GM19035 (cell line): ENCODE results near the gene IFIH1.

Experiments
- ATAC-seq: cut with Tn5 transposase; IDR thresholded peaks from one replicate; pipeline ENCODE4 v1.9.1; 2021; ENCODE audit not compliant: unreplicated experiment

The IFIH1 gene

DNA sequence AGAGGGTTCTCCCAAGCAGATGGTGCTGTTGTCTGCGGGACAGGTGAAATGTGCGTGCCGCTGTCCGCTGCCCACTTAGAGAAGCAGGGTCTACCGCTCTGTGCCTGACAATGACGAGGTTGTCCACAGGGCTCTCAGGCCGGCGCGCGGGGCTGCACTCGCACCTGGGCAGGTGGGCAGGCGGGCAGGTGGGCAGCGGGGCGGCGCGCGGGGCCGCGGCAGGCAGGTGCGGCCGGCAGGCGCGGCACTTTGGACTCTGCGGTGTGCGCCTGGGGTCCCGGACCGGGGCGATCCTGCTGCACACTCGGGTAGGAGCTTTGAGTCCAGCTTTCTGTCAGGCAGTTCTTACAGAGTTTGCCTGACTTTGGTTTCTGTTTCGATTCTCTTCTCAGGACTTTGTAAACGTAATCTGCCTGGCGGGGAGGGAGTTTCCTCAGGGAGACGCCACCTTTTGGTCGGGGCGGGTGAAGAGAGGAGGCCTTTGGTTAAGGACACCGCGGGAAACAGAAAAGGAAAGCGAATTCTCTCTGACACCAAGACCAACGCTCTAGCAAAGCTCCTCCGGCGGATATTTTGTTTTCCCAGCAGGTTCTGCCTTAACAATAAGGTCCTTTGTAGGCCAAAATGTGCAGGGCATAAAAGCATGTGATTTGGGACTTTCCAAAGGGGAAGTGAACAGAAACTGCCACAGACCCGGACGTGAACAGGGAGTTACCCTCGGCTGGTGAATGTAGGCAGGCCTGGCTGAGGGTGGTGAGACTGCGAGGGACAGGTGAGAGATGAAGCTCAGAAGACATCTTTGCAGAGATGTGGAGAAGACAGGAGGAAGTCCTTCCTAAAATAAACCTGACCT lies at the start of gene IFIH1:
IFIH1 (minus strand) TSS at position 357 of the 853 bp plus-strand sequence. CDS start 377 bp downstream, outside the sequence.
- ATAC-seq = peak; percentile 84

DNA sequence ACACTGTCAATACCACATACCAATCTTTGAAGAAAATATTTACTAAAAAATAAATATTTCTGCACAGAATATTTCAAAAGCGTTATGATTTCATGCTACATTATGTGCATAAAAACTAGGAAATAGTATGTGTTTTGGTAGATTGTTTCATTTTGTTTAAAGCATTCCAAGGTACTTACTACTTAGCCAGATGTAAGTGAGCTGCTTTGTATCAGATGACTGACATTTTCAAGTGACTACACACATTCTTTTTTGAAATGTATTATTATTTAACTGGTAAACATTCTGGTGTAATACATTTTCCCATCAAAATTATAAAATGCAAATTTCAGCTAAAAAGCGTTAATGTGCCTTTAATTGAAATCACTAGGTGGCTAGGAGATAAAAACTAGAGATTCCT lies 46.9 kb upstream of the IFIH1 start:
- ATAC-seq = no peak

DNA sequence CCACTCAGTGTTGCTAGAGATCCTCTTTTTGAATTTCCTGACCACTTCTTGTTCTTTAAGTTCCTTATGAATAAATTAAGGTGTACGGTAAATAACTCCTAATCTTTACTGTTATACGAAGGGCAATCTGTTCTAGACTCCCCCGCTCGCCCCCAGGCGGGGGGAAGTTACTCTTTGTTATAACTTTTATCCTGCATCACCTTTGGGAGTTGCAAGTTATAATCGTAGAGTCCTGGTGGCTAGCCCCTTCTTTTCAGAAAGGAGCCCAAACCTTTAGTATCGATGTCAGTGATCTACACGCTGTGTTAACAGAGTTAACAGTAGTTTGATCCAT lies 26.1 kb upstream of the IFIH1 start:
- ATAC-seq = no peak

DNA sequence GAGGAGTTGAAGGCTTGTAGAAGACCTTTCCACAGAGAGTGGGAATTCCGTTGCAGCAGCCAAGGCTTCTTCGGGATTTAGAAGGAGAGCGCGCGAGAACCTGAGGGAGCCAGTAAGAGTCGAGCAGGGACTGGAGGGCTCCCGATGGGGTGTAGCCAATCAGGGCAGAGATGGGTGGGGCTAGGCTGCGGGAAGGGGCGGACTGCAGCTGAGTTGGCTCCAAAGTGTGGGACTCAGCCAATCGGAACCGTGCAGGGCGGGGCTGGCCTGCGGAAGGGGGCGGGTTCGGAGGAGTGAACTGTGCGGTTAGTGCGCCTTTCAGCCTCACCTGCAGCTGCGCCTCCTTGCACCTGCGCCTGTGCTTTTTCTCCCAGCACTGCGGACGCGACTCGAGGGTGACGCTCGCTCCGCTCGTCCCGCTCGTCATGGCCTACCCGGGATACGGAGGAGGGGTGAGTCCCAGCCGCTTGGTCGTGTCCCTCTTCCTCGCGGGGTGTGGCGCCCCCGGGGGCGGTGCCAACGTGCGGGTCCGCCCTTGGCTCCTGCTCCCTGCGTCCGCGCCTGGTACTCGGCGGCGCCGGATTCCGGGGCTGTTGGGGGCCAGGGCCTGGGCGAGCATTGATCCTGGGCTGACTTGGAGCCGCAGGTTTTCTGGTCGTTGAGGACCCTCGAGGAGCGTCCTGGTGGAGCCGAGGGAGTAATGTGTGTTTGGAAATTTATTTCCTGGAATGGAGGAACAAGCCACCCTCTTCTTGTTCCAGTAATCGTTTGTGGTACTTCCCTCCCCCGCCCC lies 25.5 kb upstream of the IFIH1 start, which contains the start of gene GCA:
GCA (plus strand) TSS at position 309 of the 793 bp plus-strand sequence; CDS start at position 426, 117 bp downstream.
- ATAC-seq = peak; percentile 99

DNA sequence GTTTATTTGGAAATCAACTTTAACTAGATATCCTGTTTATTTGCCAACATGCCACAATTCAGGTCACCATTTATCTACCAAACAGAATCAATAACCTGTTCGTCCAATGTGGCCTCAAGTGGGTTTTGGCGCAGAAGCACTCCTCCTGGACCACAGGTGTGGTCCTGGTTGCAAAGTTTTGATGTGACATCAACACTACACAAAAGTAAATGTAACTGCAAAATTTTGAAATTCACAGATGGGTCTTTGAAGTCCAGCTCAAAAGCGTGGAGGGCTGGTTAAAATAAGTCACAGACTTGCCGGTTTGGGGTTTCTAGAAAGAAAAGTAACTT lies 25.0 kb upstream of the IFIH1 start:
- no peak for ATAC-seq

GRCh38 chr2:162342841-162343240 lies 24.4 kb upstream of the IFIH1 start:
- ATAC-seq = no peak

- ATAC-seq = no peak
These were observed 23.8 kb upstream of the IFIH1 start for GRCh38 chr2:162342321-162342720.

DNA sequence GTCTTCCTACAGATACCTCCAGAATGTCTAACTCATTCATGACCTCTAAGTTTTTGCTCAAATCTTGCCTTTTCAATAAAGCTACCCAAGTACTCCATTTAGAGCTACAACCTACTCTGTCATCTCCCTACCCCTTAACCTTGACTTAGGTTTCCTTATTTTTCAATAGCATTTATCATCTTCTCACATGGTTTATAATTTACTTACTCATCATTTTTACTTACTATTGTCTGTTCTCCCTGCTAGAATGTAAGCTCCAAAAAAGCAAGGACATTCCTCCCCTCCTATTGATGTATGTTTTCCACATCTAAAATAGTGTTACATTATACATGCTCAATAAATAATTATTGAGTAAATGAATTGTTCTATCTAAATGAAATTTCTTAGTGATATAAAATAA lies 22.3 kb upstream of the IFIH1 start:
- ATAC-seq = no peak

GRCh38 chr2:162337868-162338267 lies 19.4 kb upstream of the IFIH1 start:
- ATAC-seq = no peak

- ATAC-seq = no peak
These were observed 15.5 kb upstream of the IFIH1 start for GRCh38 chr2:162333968-162334367.

DNA sequence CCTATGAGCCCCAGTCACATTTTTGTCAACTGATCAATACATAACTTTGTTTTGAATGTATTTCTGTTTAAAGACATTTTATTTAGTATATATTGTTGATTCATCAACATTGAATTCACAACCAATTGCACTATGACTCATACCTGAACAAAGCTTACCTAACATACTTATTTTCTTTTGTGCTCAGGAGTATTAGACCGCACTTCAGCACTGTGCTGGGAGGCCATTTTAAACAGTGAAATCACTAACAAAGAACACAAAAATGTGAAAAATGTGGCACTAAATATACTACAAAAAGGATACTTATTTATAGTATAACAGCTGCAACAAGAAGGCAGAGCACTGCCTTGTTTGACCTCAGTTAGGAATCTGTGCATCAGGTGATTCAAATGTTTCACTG lies 12.4 kb upstream of the IFIH1 start:
- ATAC-seq = no peak

- ATAC-seq = peak; percentile 76
These were observed 10.1 kb upstream of the IFIH1 start for GRCh38 chr2:162328424-162329157.

DNA sequence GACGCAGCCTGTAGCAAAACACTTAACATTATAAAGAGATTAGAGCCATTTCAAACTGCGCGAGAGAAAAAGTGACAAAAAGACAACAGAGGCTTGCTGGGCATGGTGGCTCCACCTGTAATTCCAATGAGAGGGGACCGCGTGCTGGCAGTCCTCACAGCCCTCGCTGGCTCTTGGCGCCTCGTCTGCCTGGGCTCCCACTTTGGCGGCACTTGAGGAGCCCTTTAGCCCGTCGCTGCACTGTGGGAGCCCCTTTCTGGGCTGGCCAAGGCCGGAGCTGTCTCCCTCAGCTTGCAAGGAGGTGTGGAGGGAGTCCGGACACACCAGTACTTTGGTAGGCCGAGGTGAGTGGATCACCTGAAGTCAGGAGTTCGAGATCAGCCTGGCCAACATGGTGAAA lies 9.3 kb upstream of the IFIH1 start:
- ATAC-seq = no peak

GRCh38 chr2:162327134-162327769 lies 8.8 kb upstream of the IFIH1 start:
- ATAC-seq = no peak

GRCh38 chr2:162324953-162325352 lies 6.5 kb upstream of the IFIH1 start:
- no peak for ATAC-seq

DNA sequence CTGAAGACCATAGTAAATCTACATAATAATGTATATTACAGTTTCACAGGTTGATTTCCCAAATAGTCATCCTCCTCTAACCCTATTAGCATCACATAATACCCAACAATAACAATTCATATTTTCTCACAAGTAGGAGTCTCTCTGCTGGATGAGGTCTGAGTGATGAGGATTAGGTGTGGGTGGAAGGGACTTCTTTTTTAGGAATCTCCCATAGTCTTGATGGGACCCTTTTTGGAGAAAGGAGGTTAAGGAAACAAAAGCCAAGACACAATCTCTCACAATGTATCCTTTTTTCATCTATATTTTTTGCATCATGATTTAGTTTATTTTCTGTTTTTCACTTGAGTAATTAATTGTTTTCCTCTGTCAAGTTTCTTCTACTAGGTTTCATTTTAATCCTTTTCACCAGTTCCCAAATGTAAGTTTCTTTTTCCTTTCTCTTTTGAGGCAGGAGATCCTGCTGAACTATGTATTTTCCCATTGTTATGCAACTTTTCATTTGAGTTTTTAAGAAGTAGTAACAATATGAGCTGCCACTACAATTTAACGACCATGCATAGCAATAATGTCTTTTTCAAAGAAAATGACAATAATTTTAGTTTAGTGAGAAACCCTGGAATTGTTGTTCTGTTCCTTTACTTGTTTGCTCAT lies 2.5 kb upstream of the IFIH1 start:
- no peak for ATAC-seq

DNA sequence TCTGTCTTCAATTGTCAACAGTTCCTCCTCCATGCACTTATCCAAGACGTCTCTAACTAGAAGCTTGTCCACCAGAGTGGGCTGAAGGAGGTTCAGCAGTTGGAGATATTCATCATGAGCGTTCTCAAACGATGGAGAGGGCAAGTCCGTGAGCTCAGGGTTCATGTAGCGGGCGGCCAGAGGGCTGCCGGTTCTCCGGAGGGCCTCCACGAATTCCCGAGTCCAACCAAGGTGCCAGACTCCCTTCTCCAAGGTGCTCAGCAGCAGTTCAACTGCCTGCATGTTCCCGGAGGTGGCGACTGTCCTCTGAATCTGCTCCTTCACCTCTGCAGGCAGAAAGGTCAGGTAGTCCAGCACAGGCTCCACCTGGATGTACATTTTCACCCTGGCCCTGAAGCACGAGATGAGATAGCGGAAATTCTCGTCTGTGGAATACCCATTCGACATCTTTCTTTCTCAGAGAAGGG lies 590 bp downstream of the IFIH1 start:
- ATAC-seq = peak; percentile 9

GRCh38 chr2:162317058-162317742 lies 1.3 kb downstream of the IFIH1 start:
- no peak for ATAC-seq

DNA sequence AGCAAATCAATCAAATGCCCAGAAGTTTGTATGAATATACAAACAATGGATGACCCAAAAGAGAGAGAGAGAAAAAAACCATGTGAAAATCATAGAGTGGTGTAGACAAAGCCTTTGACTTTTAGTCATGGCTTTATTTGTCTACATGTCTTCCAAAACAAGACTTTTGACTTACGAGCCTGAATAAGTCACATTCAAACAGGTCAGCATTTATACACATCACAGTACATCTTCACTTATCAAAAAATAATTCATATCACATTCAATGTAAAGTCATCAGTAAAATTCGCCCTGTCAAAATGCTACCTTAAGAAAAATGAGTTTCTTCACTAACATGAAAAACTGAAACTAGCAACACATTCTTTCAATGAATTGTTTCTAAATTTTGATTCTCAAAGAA lies 1.9 kb downstream of the IFIH1 start:
- ATAC-seq = no peak

- no peak for ATAC-seq
These were observed 2.5 kb downstream of the IFIH1 start for GRCh38 chr2:162315938-162316337.
